Smooth muscle cell (in vitro differentiated cells): Measurements from ENCODE around the gene ADD2. TPM values are rescaled to one million over a fixed set of nuclear protein-coding genes. Genes with fewer than 3 reads are reported as not detected.

Experiments used
- DNase-seq: peaks from one replicate; lab custom pipeline; 2025; ENCODE audit not compliant: unreplicated experiment; lab: John Stamatoyannopoulos, UW
- H2AFZ ChIP-seq: fragments of 200-600 bp; sonication (generic); 2 replicates; pipeline ENCODE4 v1.6.0; 2016; ENCODE audit warnings: antibody characterized with exemption, low read depth, mild to moderate bottlenecking
- H3F3A ChIP-seq: fragments of 200-600 bp; sonication (generic); 2 replicates; pipeline ENCODE4 v1.6.0; 2017; ENCODE audit warnings: antibody characterized with exemption, low read depth
- H3K27ac ChIP-seq: fragments of 200-600 bp; sonication (generic); 2 replicates; pipeline ENCODE4 v1.5.1; 2016; ENCODE audit warnings: low read depth, mild to moderate bottlenecking
- H3K27me3 ChIP-seq: fragments of 200-600 bp; sonication (generic); 2 replicates; pipeline ENCODE4 v1.6.1; 2016; ENCODE audit warnings: low read depth, mild to moderate bottlenecking
- H3K36me3 ChIP-seq: fragments of 200-600 bp; sonication (generic); 2 replicates; pipeline ENCODE4 v1.5.1; 2016; ENCODE audit warnings: low read depth
- H3K4me1 ChIP-seq: fragments of 200-600 bp; sonication (generic); 2 replicates; pipeline ENCODE4 v1.5.1; 2016; ENCODE audit warnings: low read depth
- H3K4me2 ChIP-seq: fragments of 200-600 bp; sonication (generic); 2 replicates; pipeline ENCODE4 v1.6.0; 2016; ENCODE audit warnings: mild to moderate bottlenecking
- H3K4me3 ChIP-seq: fragments of 200-600 bp; sonication (generic); 2 replicates; pipeline ENCODE4 v1.5.1; 2016; ENCODE audit warnings: mild to moderate bottlenecking
- H3K79me2 ChIP-seq: fragments of 200-600 bp; sonication (generic); 2 replicates; pipeline ENCODE4 v1.6.0; 2016; ENCODE audit warnings: low read depth, mild to moderate bottlenecking
- H3K9ac ChIP-seq: fragments of 200-600 bp; sonication (generic); 2 replicates; pipeline ENCODE4 v1.6.0; 2016; ENCODE audit warnings: low read depth
- H3K9me3 ChIP-seq: fragments of 200-600 bp; sonication (generic); replicated peaks from 2 replicates; pipeline ENCODE4 v1.5.1; 2016; ENCODE audit warnings: low read depth
- H4K20me1 ChIP-seq: fragments of 200-600 bp; sonication (generic); 2 replicates; pipeline ENCODE4 v1.6.0; 2016; ENCODE audit warnings: low read depth
- WGBS: methylation state at CpG from one replicate; pipeline ENCODE4 v1.1.7; 2016; ENCODE audit warnings: low lambda C conversion rate; 5-methylcytosine and 5-hydroxymethylcytosine counted together
- polyA plus RNA-seq: library from polyadenylated mRNA; unstranded; fragments of >200 nt; fragmentation: Nextera tagmentation; extraction: Ambion mirVana; gene quantifications from 2 replicates; pipeline ENCODE4 v1.2.1, GENCODE V29; 2016
- total RNA-seq: library from RNA; depleted of rRNA; stranded (reverse); fragments of >200 nt; gene quantifications from 2 replicates; pipeline ENCODE4 v1.2.3, GENCODE V29; 2014
- TF ChIP-seq, protein P1 (sequence below): fragments of 200-600 bp; sonication (generic); IDR thresholded peaks from 2 replicates; pipeline ENCODE4 v1.5.1; 2017; ENCODE audit warnings: borderline replicate concordance, mild to moderate bottlenecking, antibody characterized with exemption; ENCODE audit not compliant: insufficient read depth, poor library complexity, severe bottlenecking

Gene ADD2
- total and polyA plus RNA-seq, 2 experiments from 2014 or later = 4.3 to 7.1 TPM

DNA sequence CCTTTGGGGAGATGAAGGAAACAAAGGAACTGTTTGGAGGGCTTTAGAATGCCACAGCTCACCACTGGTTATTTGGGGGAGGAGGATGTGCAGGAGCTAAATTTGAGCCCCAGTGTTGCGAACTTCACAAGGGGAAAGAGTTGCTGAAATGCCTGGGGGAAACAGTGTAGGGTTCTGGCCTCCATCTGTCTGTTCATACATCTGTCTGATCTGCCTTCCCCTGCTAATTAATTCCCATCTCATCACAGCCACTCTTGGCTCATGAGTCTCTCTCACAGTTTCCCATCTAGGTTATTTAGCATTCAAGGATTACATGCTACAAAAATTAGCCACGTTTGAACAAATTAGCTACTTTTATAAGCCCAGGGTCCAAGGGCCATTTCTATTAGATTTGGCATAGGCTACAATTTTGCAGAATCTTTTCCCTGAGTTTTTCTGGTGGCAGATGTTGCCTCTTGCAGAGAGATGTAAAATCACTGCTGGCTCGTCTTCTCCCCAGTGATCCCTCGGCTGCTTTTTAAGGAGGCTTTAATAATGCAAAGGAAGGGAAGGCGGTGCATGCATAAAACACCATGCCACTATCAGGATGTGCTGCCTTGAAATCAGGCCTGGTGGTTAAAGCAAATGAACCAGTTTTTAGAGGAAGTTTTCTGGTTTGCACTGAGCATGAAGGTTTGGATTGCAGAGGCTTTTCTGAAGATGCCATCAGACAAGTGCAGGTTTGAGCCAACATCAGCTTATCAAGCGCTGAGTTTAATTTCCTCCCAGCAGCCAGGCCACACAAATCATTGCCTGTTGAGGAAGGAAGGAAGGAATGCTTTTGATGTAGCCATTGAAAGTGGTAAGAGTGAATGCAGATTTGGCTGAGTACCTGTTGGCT is 35.0 kb downstream of the ADD2 start:
- no peak overlapping the region for H3K9ac ChIP-seq
- H3K36me3 ChIP-seq = no peaks in the 10 kb centered on the region
- no peaks in the 10 kb centered on the region for H3K9me3 ChIP-seq
- no peaks in the 10 kb centered on the region for H4K20me1 ChIP-seq
- DNase-seq = no peak
- no peaks in the 10 kb centered on the region for H3K27me3 ChIP-seq
- H3F3A ChIP-seq = no peaks in the 10 kb centered on the region
- H3K4me3 ChIP-seq = no peak overlapping the region
- no peak overlapping the region for H3K27ac ChIP-seq
- no peaks in the 10 kb centered on the region for H3K79me2 ChIP-seq
- TF ChIP-seq, protein P1, sequence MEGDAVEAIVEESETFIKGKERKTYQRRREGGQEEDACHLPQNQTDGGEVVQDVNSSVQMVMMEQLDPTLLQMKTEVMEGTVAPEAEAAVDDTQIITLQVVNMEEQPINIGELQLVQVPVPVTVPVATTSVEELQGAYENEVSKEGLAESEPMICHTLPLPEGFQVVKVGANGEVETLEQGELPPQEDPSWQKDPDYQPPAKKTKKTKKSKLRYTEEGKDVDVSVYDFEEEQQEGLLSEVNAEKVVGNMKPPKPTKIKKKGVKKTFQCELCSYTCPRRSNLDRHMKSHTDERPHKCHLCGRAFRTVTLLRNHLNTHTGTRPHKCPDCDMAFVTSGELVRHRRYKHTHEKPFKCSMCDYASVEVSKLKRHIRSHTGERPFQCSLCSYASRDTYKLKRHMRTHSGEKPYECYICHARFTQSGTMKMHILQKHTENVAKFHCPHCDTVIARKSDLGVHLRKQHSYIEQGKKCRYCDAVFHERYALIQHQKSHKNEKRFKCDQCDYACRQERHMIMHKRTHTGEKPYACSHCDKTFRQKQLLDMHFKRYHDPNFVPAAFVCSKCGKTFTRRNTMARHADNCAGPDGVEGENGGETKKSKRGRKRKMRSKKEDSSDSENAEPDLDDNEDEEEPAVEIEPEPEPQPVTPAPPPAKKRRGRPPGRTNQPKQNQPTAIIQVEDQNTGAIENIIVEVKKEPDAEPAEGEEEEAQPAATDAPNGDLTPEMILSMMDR = no peak
- 45% methylated on average over 6 of the region's 6 CpGs for WGBS
- H2AFZ ChIP-seq = no peak overlapping the region
- H3K4me1 ChIP-seq = peaks cover 32% of the 10 kb centered on the region
- no peak overlapping the region for H3K4me2 ChIP-seq

DNA sequence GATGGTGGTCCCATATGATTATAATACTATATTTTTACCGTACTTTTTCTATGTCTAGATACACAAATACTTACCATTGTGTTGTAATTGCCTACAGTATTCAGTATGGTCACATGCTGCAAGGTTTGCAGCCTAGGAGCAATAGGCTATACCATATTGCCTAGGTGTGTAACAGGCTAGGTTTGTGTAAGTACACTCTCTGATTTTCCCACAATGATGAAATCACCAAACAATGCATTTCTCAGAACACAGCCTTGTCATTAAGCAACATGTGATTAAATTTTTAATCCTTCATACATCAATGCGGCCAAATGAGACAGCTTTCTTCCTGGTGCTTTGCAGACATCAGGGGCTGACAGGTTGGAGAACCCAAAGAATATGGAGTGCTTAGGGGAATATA is 37.3 kb downstream of the ADD2 start:
- H3K4me2 ChIP-seq = no peak overlapping the region
- H3K27ac ChIP-seq = no peak overlapping the region
- WGBS = 76% methylated on average over 2 of the region's 2 CpGs
- peaks cover 37% of the 10 kb centered on the region for H3K4me1 ChIP-seq
- DNase-seq = no peak
- H3F3A ChIP-seq = no peaks in the 10 kb centered on the region
- H3K27me3 ChIP-seq = no peaks in the 10 kb centered on the region
- TF ChIP-seq, protein P1 = no peak
- no peak overlapping the region for H3K4me3 ChIP-seq
- no peak overlapping the region for H3K9ac ChIP-seq
- no peaks in the 10 kb centered on the region for H3K79me2 ChIP-seq
- no peaks in the 10 kb centered on the region for H4K20me1 ChIP-seq
- no peaks in the 10 kb centered on the region for H3K36me3 ChIP-seq
- no peaks in the 10 kb centered on the region for H3K9me3 ChIP-seq
- H2AFZ ChIP-seq = no peak overlapping the region

DNA sequence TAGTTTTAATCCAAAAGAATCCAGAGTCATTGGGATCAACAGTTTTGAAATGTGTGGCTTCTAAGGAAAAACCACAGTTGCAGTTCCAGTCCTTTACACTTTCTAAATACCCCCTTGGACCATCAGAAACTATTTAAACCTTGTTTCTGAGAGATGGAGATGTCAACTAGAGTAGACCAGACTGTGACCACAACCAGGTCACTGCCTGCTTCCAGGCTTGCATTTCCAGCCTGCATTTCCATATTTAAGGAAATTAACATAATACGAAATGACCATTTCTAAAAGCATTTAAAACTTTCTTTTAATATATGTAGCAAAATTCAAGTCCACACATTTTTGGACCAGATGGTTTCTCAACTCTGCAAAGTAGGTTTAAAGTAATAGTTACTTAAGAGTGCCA is 38.4 kb downstream of the ADD2 start:
- DNase-seq = no peak
- H3K4me3 ChIP-seq = no peak overlapping the region
- no peak overlapping the region for H3K9ac ChIP-seq
- H4K20me1 ChIP-seq = no peaks in the 10 kb centered on the region
- no peaks in the 10 kb centered on the region for H3K9me3 ChIP-seq
- no peaks in the 10 kb centered on the region for H3F3A ChIP-seq
- H3K4me2 ChIP-seq = no peak overlapping the region
- TF ChIP-seq, protein P1 = no peak
- H3K27ac ChIP-seq = no peak overlapping the region
- no peaks in the 10 kb centered on the region for H3K36me3 ChIP-seq
- H3K79me2 ChIP-seq = no peaks in the 10 kb centered on the region
- no peaks in the 10 kb centered on the region for H3K27me3 ChIP-seq
- WGBS = 84% methylated on average over 1 of the region's 1 CpG
- H3K4me1 ChIP-seq = peaks cover 28% of the 10 kb centered on the region
- H2AFZ ChIP-seq = no peak overlapping the region

DNA sequence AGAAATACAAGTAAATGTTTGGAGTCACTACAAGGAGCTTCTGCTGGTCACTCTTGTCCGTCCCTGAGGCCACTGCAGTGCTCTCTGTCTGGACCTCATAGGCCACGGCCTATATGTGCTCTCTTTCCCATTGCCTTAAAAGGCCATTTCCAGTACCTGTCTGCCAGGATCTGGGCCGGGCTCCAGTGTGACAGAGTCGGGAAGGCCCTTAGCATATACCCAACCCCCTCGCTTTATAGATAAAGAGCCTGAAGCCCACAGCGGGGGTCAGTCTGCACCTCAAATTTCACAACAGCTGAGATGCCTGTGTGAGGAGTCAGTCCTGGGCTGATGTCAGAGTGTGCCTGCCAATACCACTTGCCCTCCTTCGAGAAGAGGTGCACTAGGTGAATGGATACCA is 39.9 kb downstream of the ADD2 start:
- no peak overlapping the region for H3K4me3 ChIP-seq
- no peak overlapping the region for H3K27ac ChIP-seq
- H3K36me3 ChIP-seq = no peaks in the 10 kb centered on the region
- peaks cover 13% of the 10 kb centered on the region for H3K4me1 ChIP-seq
- 64% methylated on average over 7 of the region's 7 CpGs for WGBS
- no peaks in the 10 kb centered on the region for H3K79me2 ChIP-seq
- H3K9ac ChIP-seq = no peak overlapping the region
- no peaks in the 10 kb centered on the region for H3F3A ChIP-seq
- no peaks in the 10 kb centered on the region for H4K20me1 ChIP-seq
- H3K9me3 ChIP-seq = no peaks in the 10 kb centered on the region
- no peak overlapping the region for H2AFZ ChIP-seq
- no peaks in the 10 kb centered on the region for H3K27me3 ChIP-seq
- no peak for DNase-seq
- no peak overlapping the region for H3K4me2 ChIP-seq
- TF ChIP-seq, protein P1 = no peak
